ENCODE data around the gene MECR. TPM values are rescaled to one million over a fixed set of nuclear protein-coding genes. Genes with fewer than 3 reads are reported as not detected.
"Not testable (repeated sequence)": the region's sequence is repeated elsewhere in the genome, so short reads cannot be mapped to it uniquely, and the experiment has no call there.

MECR gene
- total RNA-seq, 1 experiment from 2014 or later: 26.5 TPM

DNA sequence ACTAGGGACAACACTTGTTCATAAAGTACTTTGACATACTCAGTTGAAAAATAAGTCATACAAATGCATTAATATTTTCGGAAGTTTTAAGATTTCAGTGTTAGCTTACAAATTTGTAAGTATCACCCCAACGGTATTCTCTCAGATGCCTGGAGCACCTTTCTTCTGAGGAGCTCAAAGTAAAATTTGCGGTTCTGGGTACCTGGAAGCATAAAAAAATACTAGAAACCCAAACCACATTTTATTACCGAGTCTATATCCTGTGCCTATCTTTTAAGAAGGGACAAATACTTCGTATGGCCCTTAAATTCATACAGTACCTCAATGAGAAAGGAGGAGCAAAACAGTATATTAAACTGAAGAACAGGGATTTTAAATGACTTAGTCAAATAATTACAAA is 59.2 kb downstream of the MECR start:
- Histone ChIP-seq H3K27me3 (no peaks in the 10 kb centered on the region; the same call in 1 of the 2 replicates), H3K36me3 (peaks cover 70% of the 10 kb centered on the region), H3K9me3 (no peaks in the 10 kb centered on the region), H3K4me3 (no peak overlapping the region)
- DNase-seq: no peak

DNA sequence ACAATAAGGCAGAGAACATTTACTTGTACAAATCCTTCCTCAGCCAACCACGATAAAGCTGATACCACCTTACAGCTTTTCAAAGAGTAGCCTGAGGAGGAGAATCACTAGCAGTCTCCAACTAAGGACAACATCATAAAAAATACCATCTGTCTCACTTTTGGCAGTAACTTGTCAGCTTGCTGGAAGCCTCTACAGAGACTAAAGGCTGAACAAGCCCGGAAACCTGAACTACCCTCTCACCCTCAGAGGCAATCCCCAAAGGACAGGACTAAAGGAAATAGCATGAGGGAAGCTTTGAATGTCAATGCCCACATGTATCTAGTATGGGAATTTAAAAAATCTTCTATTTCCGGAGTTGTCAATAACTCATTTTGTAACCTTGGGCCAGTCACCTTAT is 59.6 kb downstream of the MECR start:
- no peak for DNase-seq
- no peaks in the 10 kb centered on the region for H3K9me3 ChIP-seq
- no peaks in the 10 kb centered on the region; the same call in 1 of the 2 replicates for H3K27me3 ChIP-seq
- H3K36me3 ChIP-seq: peaks cover 73% of the 10 kb centered on the region
- no peak overlapping the region for H3K4me3 ChIP-seq

DNA sequence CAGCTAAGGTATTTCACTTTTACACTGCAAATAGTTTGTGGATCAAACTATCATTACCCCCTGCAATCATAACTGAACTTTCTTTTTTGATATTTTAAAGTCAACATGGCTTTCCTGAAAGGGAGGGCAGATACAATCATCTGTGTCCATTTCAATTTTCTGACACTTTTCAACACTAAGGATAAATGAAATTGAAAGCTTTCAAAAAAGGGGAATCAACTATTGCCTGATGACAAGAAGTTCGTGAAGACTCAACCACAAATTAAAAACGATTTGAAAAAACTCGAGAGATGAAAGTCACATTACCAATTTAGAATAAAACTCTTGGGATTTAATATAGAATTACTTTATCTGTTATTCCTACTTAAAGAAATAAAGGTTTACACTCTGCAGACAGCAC is 60.8 kb downstream of the MECR start:
- H3K4me3 ChIP-seq: no peak overlapping the region
- H3K36me3 ChIP-seq: peaks cover 80% of the 10 kb centered on the region
- no peak for DNase-seq
- no peaks in the 10 kb centered on the region for H3K9me3 ChIP-seq
- H3K27me3 ChIP-seq: no peaks in the 10 kb centered on the region; the same call in 1 of the 2 replicates

DNA sequence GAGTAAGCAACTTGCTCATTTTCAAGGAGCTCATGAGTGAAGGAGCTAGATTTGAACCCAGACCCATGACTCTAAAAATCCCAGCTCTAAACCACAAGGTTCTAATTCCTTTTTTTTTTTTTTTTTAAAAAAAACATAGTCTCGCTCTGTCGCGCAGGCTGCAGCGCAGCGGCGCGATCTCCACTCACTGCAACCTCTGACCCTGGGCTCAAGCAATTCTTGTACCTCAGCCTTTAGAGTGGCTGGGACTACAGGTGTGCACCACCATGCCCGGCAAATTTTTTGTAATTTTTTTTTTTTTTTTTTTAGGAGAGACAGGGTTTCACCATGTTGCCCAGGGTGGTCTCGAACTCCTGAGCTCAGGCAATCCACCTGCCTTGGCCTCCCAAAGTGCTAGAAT is 62.8 kb downstream of the MECR start:
- no peak overlapping the region for H3K4me3 ChIP-seq
- no peaks in the 10 kb centered on the region for H3K9me3 ChIP-seq
- H3K27me3 ChIP-seq: no peaks in the 10 kb centered on the region; the same call in 1 of the 2 replicates
- peaks cover 92% of the 10 kb centered on the region for H3K36me3 ChIP-seq
- no peak for DNase-seq

DNA sequence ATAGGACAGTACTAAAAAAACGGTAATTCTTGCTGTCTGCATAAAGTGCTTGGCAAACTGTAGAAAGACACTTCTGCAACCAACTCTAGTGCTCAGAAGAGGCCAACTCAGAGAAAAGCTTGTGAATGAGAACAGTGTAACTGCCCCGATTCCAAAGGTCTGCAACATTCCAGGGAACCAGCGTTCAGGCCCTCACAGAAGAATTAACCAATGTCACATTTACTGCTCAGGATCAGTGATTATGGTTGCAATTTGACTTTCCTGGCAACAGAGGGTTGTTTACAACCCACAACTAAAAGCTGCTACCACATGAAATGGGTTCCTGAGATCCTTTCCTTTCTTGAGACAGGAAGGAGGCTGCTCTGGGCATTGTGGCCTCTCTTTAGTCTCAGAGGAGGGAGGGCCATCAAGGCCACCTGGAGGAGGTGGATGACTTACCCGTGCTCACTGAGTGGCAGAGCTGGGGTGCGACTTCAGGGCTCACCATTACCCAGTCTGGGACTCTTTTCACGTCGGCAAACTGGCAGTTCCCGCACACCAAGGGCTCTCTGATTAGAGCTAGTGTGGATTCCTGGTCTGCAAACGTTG is 64.3 kb downstream of the MECR start:
- peaks cover 91% of the 10 kb centered on the region for H3K36me3 ChIP-seq
- H3K27me3 ChIP-seq: no peaks in the 10 kb centered on the region; the same call in 1 of the 2 replicates
- no peak for DNase-seq
- H3K4me3 ChIP-seq: no peak overlapping the region
- no peaks in the 10 kb centered on the region for H3K9me3 ChIP-seq

DNA sequence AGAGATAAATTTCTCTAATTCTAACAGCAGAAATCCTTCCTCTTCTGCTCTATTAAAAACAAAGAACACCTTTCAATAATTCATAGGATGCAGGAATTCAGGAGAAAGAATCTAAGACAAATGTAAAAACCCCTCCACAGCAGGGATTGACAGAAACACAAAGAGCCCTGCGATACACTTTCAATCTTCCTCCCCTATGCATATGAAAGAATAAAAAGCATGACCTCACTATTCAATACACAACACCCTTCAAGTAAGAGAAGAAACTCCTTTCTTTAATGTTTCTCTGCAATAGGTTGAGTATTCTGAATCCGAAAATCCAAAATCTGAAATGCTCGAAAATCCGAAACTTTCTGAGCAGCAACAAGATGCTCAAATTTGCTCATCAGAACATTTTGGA is 66.1 kb downstream of the MECR start:
- no peak for DNase-seq
- H3K9me3 ChIP-seq: no peaks in the 10 kb centered on the region
- peaks cover 90% of the 10 kb centered on the region for H3K36me3 ChIP-seq
- H3K27me3 ChIP-seq: no peaks in the 10 kb centered on the region; the same call in 1 of the 2 replicates
- no peak overlapping the region for H3K4me3 ChIP-seq

DNA sequence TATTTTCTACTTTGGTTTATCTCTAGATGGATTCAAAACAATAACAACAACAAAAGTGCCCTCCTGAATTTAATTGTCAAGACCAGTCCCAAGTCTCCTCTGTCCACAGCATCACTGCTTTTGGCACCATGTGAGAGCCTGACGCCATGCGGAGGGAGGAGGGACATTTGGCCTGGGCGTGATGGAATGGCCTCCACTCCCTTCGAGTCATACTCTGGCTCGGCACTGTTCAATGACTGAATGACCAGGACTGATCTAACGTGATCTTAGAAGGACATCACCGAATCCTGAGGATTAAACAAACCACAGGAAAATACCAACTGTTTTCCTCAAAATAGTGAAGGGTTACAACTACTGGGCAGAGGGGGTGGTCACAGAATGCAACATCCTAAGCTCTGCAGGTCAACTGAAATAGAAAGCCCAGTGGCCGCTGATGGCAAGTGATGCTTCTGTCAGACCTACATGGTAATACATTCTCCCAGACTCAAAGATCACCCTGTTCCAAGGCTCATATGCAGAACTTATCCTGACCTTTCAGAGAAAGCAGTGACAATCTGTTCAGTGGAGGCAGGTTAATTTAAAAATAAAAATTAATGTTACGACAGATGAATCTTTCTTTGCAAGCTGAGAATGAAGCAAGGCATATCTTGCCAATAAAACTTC is 68.1 kb downstream of the MECR start:
- Histone ChIP-seq H3K36me3 (peaks cover 93% of the 10 kb centered on the region), H3K27me3 (no peaks in the 10 kb centered on the region; the same call in 1 of the 2 replicates), H3K4me3 (no peak overlapping the region), H3K9me3 (no peaks in the 10 kb centered on the region)
- DNase-seq: peak; percentile 39

DNA sequence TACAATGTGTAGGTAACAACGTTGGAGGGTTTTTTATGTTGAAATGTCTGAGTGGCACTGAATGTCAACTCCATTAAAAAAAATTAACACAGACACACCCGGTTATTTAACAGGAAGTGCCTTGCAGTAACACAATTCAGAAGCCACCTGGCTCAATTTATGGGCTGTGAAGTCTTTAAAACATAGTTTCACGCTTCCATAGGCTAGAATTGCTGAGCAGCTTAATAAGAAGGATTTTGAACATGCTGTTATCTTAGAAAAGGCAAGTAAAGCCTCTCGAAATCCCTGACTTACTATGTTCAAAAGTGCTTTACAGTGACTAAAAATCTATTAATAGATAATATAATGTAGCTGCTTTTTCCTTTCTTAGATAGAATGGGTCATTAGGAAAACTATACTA is 68.7 kb downstream of the MECR start:
- Histone ChIP-seq H3K27me3 (no peaks in the 10 kb centered on the region; the same call in 1 of the 2 replicates), H3K4me3 (no peak overlapping the region), H3K9me3 (no peaks in the 10 kb centered on the region), H3K36me3 (peaks cover 93% of the 10 kb centered on the region)
- DNase-seq: no peak

DNA sequence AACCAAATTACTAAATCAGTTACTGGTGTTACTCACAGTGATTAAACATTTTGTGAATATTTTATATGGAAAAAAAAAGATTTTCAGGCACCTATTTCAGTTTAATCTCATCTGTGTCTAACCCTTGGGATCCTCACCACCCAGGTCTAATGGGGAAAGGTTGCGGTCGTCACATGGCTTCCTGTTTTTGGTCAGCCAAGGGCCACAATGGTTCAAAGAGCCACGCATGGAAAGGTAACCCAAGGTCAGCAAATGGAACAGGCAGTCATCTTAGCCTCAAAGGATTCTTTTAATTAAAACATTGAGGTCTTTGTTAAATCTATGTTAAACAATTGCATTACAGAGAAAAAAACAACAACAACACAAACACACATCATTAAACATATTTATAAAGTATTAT is 71.0 kb downstream of the MECR start:
- no peak for DNase-seq
- H3K36me3 ChIP-seq: peaks cover 93% of the 10 kb centered on the region
- H3K27me3 ChIP-seq: no peaks in the 10 kb centered on the region
- no peaks in the 10 kb centered on the region for H3K9me3 ChIP-seq
- no peak overlapping the region for H3K4me3 ChIP-seq

DNA sequence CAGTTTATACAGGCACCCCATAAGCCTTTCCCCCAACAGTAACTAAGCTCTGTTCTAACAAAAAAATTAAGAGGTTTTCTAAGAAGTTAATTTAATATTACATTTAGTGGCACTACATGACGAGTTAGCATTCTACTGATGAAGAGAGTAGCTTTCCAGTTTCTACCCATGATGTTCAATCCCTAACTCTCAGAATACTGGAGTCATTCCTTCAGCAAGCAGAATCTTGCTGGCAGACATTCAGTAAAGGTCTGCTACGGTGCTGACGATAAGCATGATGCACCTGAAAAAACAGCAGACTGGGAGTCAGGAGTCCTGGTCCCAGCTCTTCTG is 73.5 kb downstream of the MECR start:
- peaks cover 93% of the 10 kb centered on the region for H3K36me3 ChIP-seq
- no peak for DNase-seq

DNA sequence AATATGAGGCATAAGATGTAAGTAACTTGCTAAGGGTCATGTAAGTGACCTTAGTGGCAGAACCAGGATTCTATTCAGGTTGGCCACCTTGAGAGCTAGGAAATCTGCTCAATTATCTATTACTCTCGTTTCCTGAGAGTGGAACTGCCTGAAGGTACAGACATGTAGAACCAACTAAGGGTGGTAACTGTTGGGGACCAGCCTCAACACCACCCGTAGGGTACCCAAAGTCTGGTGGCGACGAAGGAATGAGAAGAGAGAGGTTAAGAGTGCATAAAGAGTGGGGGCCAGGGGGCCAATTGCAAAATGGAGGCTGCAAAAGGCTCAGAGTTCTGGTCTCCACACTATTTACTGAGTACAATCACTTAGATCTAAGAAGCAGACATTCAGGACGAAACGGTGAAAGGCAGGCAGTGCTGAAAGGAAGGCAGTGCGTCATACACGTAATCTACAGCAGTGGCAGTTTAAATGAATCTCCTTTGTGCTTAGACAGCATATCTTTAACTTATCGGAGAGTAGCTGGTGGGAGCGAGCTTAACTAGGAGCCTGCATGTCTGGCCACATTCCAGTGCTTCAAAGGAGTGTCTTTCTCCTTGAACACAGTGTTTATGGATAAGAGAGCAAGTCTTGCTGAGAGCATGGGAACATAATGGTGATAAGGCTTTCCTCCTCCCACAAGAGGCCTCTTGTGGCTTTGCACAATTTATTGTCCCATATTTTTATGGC is 74.0 kb downstream of the MECR start:
- Histone ChIP-seq H3K9me3 (no peaks in the 10 kb centered on the region), H3K4me3 (no peak overlapping the region), H3K27me3 (no peaks in the 10 kb centered on the region), H3K36me3 (peaks cover 94% of the 10 kb centered on the region)
- no peak for DNase-seq

More for the DNA sequence above, 73.5 kb downstream of the MECR start:
- Histone ChIP-seq H3K27me3 (no peaks in the 10 kb centered on the region), H3K9me3 (no peaks in the 10 kb centered on the region), H3K4me3 (no peak overlapping the region)

DNA sequence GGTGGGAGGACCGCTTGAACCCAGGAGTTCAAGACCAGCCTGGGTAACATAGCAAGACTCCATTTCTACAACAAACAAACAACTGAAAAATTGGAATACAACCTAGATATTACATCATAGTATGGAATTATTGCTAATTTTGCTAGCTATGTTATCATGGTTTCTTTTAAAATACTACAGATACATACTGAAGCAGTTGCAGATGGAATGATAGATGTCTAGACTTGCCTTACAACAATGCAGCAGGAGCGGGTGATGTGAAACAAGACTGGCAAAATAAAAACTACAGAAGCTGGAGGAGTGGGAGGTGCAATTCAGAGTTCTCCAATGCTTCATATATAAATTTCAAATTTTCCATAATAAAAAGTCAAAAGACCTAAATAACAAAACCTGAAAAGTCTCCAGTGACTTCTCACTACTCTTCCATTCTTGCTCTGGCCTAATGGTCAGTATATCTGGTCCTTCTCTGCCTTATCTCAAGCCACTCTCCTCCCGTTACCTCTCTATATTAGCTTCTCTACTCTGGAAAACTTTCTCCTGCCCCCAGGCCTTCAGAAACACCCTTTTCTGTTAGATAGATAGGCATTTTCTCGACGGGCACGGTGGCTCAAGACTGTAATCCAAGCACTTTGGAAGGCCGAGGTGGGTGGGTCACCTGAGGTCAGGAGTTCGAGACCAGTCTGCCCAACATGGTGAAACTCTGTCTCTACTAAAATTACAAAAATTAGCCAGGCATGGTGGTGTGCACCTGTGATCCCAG is 78.5 kb downstream of the MECR start:
- H3K27me3 ChIP-seq: no peaks in the 10 kb centered on the region
- no peak for DNase-seq
- H3K4me3 ChIP-seq: no peak overlapping the region
- no peaks in the 10 kb centered on the region for H3K9me3 ChIP-seq
- H3K36me3 ChIP-seq: peaks cover 96% of the 10 kb centered on the region

DNA sequence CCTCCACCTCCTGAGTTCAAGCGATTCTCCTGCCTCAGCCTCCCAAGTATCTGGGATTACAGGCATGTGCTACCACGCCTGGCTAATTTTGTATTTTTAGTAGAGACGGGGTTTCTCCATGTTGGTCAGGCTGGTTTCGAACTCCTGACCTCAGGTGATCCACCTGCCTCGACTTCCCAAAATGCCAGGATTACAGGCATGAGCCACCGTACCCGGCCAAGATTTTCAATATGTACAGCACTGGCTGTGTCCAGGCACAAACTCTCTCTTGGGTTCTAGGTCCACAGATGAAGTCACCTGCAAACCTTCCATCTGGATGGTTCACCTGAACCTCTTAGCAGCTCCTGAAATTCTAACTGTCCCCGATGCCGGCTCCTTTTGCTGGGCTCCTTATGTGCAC is 80.4 kb downstream of the MECR start:
- peaks cover 92% of the 10 kb centered on the region for H3K36me3 ChIP-seq
- not testable (repeated sequence) for DNase-seq, H3K27me3 ChIP-seq, H3K9me3 ChIP-seq, H3K4me3 ChIP-seq

DNA sequence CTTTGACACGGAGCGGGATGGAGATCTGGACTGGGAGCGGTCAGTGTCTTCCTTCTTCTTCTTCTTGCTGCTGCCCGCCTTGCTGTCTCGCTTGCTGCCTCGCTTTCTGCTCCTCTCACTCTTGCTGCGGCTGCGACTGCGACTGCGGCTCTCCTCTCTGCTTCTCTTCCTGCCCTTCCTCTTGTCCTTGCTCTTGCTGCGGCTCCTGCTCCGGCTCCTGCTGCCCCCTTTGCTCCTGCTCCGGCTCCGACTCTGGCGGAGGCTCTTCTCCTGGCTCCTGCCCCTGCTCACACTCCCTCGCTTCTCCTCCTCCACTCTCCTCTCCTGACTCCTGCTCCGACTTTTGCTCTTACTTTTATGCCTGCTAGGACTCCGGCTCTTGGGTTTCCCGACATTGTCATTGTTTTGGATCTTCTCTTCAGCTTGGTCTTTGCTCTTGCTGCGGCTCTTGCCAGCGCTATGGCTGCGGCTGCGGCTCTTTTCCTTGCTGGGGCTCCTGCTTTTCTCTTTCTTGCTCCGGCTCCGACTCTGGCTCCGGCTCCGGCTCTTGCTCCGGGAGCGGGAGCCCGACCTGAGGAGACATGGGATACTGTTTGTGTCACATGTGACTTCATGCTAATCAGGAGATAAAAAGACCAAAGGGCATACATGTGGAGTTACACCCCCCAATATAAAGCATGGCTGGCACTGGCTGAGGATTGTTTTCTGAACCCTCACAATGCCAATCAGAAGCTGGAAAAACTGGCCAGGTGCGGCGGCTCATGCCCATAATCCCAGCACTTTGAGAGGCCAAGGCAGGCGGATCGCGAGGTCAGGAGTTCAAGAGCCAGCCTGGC is 81.9 kb downstream of the MECR start:
- no peak for DNase-seq
- no peaks in the 10 kb centered on the region for H3K9me3 ChIP-seq
- peaks cover 90% of the 10 kb centered on the region for H3K36me3 ChIP-seq

DNA sequence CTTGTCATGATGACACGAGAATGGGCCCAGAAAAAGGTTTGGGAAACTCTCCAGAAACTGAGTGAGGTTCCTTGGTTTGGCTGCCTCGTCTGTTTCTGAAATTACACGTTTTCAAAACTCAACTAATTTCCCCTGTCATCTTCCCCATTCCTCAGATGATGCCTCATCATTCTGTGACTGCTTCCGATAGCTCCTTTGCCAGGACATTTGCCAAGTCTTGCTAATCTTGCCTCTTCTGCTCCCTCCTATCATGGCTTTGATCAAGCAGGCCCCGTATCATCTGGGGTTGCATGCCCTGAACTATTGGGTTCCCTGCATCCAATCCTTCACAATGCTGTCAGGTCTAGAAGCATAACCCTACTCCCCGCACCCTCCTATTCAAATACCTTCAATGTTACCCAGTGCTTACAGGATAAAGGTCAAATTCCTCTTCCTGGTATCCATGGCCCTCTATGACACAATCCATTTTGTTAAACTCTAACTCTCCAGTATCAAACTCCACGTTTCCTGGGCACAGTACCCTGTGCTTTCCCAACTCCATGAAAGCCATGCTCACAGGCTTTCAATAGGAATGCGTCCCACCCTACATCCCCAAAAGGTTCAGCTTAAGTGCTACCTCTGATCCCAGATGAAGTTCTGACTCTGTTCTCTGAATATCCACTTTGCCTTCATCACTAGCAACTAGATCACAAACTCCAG is 84.8 kb downstream of the MECR start:
- peak; percentile 69 for DNase-seq
- Histone ChIP-seq H3K36me3 (peaks cover 79% of the 10 kb centered on the region), H3K27me3 (no peaks in the 10 kb centered on the region), H3K9me3 (no peaks in the 10 kb centered on the region), H3K4me3 (no peak overlapping the region)

More for the DNA sequence above, 81.9 kb downstream of the MECR start:
- Histone ChIP-seq H3K4me3 (no peak overlapping the region), H3K27me3 (no peaks in the 10 kb centered on the region)

DNA sequence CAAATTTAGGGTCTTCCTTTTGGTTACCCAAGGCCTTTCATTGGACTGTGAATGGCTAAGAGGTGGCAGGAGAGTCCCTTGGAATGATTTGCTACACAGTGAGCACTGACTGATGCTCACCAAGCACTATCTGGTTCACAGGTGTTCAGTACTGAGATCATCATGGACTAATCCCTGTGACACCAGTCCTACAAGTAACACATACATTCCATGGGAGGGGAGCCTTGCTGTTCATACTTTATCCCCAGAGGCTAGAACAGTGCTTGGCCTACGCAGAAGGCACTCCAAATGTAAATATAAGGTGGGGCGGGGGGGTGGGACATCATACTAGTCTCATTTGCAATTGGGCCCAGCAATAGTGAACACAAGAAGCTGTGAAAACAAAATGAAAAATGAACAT is 86.6 kb downstream of the MECR start:
- H3K36me3 ChIP-seq: peaks cover 65% of the 10 kb centered on the region
- H3K4me3 ChIP-seq: no peak overlapping the region
- no peaks in the 10 kb centered on the region for H3K27me3 ChIP-seq
- DNase-seq: no peak
- H3K9me3 ChIP-seq: no peaks in the 10 kb centered on the region
